Measurements from ENCODE around the gene FAM177A1.

GRCh38 chr14:35004839-35005238, 41.2 kb upstream of the FAM177A1 start:
- no peak for TF ChIP-seq ZZZ3 (CRISPR knock-in tag; IDR thresholded peaks at IDR 0.05; ENCODE audit: borderline replicate concordance)
- TF ChIP-seq JUND (CRISPR knock-in tag; IDR thresholded peaks at IDR 0.05), result no peak
- TF ChIP-seq ATF3 (CRISPR knock-in tag; IDR thresholded peaks at IDR 0.05), result no peak
- TF ChIP-seq ZNF292 (CRISPR knock-in tag; IDR thresholded peaks at IDR 0.05; ENCODE audit: borderline replicate concordance, low read depth), result no peak
- TF ChIP-seq ZNF251 (CRISPR knock-in tag; IDR thresholded peaks at IDR 0.05), result no peak
- TF ChIP-seq PHF8 (CRISPR knock-in tag; IDR thresholded peaks at IDR 0.05), result no peak
- TF ChIP-seq, protein P1, sequence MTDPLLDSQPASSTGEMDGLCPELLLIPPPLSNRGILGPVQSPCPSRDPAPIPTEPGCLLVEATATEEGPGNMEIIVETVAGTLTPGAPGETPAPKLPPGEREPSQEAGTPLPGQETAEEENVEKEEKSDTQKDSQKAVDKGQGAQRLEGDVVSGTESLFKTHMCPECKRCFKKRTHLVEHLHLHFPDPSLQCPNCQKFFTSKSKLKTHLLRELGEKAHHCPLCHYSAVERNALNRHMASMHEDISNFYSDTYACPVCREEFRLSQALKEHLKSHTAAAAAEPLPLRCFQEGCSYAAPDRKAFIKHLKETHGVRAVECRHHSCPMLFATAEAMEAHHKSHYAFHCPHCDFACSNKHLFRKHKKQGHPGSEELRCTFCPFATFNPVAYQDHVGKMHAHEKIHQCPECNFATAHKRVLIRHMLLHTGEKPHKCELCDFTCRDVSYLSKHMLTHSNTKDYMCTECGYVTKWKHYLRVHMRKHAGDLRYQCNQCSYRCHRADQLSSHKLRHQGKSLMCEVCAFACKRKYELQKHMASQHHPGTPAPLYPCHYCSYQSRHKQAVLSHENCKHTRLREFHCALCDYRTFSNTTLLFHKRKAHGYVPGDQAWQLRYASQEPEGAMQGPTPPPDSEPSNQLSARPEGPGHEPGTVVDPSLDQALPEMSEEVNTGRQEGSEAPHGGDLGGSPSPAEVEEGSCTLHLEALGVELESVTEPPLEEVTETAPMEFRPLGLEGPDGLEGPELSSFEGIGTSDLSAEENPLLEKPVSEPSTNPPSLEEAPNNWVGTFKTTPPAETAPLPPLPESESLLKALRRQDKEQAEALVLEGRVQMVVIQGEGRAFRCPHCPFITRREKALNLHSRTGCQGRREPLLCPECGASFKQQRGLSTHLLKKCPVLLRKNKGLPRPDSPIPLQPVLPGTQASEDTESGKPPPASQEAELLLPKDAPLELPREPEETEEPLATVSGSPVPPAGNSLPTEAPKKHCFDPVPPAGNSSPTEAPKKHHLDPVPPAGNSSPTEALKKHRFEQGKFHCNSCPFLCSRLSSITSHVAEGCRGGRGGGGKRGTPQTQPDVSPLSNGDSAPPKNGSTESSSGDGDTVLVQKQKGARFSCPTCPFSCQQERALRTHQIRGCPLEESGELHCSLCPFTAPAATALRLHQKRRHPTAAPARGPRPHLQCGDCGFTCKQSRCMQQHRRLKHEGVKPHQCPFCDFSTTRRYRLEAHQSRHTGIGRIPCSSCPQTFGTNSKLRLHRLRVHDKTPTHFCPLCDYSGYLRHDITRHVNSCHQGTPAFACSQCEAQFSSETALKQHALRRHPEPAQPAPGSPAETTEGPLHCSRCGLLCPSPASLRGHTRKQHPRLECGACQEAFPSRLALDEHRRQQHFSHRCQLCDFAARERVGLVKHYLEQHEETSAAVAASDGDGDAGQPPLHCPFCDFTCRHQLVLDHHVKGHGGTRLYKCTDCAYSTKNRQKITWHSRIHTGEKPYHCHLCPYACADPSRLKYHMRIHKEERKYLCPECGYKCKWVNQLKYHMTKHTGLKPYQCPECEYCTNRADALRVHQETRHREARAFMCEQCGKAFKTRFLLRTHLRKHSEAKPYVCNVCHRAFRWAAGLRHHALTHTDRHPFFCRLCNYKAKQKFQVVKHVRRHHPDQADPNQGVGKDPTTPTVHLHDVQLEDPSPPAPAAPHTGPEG (CRISPR knock-in tag; IDR thresholded peaks at IDR 0.05), result no peak
- TF ChIP-seq, protein P2, sequence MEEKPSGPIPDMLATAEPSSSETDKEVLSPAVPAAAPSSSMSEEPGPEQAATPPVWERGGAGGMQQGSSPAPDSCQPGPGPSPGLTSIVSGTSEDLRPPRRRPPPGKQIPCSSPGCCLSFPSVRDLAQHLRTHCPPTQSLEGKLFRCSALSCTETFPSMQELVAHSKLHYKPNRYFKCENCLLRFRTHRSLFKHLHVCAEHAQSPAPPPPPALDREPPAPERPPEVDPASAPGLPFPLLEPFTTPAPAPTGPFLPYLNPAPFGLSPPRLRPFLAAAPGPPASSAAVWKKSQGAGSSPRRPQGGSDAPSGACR (CRISPR knock-in tag; IDR thresholded peaks at IDR 0.05), result no peak
- no peak for TF ChIP-seq ZNF543 (CRISPR knock-in tag; IDR thresholded peaks at IDR 0.05)
- no peak for TF ChIP-seq NFIC (IDR thresholded peaks at IDR 0.05; ENCODE audit: low read length)
- TF ChIP-seq ZKSCAN5 (CRISPR knock-in tag; IDR thresholded peaks at IDR 0.05), result no peak
- no peak for TF ChIP-seq EP300 (IDR thresholded peaks at IDR 0.05; ENCODE audit: low read depth in 2 of 2, low read length in 2 of 2)
- no peak for TF ChIP-seq EP300 (CRISPR knock-in tag; IDR thresholded peaks at IDR 0.05; ENCODE audit: borderline replicate concordance)
- TF ChIP-seq, protein P3, sequence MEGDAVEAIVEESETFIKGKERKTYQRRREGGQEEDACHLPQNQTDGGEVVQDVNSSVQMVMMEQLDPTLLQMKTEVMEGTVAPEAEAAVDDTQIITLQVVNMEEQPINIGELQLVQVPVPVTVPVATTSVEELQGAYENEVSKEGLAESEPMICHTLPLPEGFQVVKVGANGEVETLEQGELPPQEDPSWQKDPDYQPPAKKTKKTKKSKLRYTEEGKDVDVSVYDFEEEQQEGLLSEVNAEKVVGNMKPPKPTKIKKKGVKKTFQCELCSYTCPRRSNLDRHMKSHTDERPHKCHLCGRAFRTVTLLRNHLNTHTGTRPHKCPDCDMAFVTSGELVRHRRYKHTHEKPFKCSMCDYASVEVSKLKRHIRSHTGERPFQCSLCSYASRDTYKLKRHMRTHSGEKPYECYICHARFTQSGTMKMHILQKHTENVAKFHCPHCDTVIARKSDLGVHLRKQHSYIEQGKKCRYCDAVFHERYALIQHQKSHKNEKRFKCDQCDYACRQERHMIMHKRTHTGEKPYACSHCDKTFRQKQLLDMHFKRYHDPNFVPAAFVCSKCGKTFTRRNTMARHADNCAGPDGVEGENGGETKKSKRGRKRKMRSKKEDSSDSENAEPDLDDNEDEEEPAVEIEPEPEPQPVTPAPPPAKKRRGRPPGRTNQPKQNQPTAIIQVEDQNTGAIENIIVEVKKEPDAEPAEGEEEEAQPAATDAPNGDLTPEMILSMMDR (CRISPR knock-in tag; IDR thresholded peaks at IDR 0.05), result no peak
